Heart right ventricle (tissue), 16 donors: ENCODE data around the gene SATB1. TPM values are rescaled to one million over a fixed set of nuclear protein-coding genes. Genes with fewer than 3 reads are reported as not detected.
A peak's percentile ranks its signal among the peaks of the same experiment; 100 is the strongest.
"Not testable (repeated sequence)": the region's sequence is repeated elsewhere in the genome, so short reads cannot be mapped to it uniquely, and the experiment has no call there.

ENCODE experiments used
- ATAC-seq, 8 donors: fragments of 200-7000 bp; cut with Tn5 transposase; one replicate each; pipeline ENCODE4 v1.9.1; 2020; ENCODE audit warnings: mild to moderate bottlenecking in 8 of 8, moderate library complexity in 8 of 8, moderate number of reproducible peaks in 1 of 8
- DNase-seq, 2 donors: peaks; one replicate each; pipeline ENCODE4 v3.0.0-alpha.2; 2020
- H3K27ac ChIP-seq, 10 donors: fragments of 200-600 bp; sonication (generic) in 2 of 10; one replicate each; pipeline versions ENCODE4 v1.5.0 to v1.8.0; 2020 to 2022; ENCODE audit warnings: mild to moderate bottlenecking in 3 of 10
- H3K27me3 ChIP-seq, 7 donors: fragments of 200-600 bp; one replicate each; pipeline ENCODE4 v1.8.0; 2021 to 2022; ENCODE audit warnings: mild to moderate bottlenecking in 2 of 7
- H3K36me3 ChIP-seq, 9 donors: fragments of 200-600 bp; sonication (generic) in 1 of 9; one replicate each; pipeline versions ENCODE4 v1.5.0 to v1.8.0; 2020 to 2022; ENCODE audit warnings: mild to moderate bottlenecking in 2 of 9
- H3K4me1 ChIP-seq, 9 donors: fragments of 200-600 bp; sonication (generic) in 1 of 9; one replicate each; pipeline versions ENCODE4 v1.5.0 to v1.8.0; 2020 to 2022; ENCODE audit warnings: mild to moderate bottlenecking in 4 of 9
- H3K4me3 ChIP-seq, 10 donors: fragments of 200-600 bp; sonication (generic) in 2 of 10; one replicate each; pipeline versions ENCODE4 v1.5.0 to v1.8.0; 2020 to 2022; ENCODE audit warnings: mild to moderate bottlenecking in 7 of 10, moderate library complexity in 2 of 10
- H3K9me3 ChIP-seq, 11 donors: fragments of 200-600 bp in 10 of 11; sonication (generic) in 2 of 11; one replicate each; pipeline versions ENCODE4 v1.5.0 to v1.8.0; 2013 to 2022; ENCODE audit warnings: mild to moderate bottlenecking in 2 of 11, control low read depth in 1 of 11, moderate library complexity in 1 of 11
- WGBS, 2 donors: extraction: QIAGEN DNeasy Blood & Tissue Kit; methylation state at CpG; one replicate each; pipeline ENCODE4 v1.1.7; 2013; ENCODE audit warnings: inconsistent platforms in 1 of 2; 5-methylcytosine and 5-hydroxymethylcytosine counted together
- intact Hi-C, 10 donors: fragments of 100-400 bp; cut with DNase I; formaldehyde crosslinking; loops; one replicate each; pipeline versions ENCODE4 v1.11.1 to v1.14.2; 2022
- polyA plus RNA-seq, 2 donors: library from polyadenylated mRNA; stranded (reverse); fragments of 200-250 nt; gene quantifications; one replicate each; pipeline ENCODE4 v1.2.3, GENCODE V29; 2013
- total RNA-seq, 10 donors: library from RNA; stranded (reverse); fragmentation: NEBNext Ultra II Directional in 3 of 10; extraction: Animal tissue kit (Norgen Biotek cat#: 25700) in 3 of 10; gene quantifications; one replicate each; pipeline versions ENCODE4 v1.2.1 to v1.2.4, GENCODE V29; 2021 to 2023
- TF ChIP-seq, protein P1 (sequence below), 9 donors: fragments of 200-600 bp; sonication (generic) in 2 of 9; IDR thresholded peaks; one replicate each; pipeline versions ENCODE4 v1.5.0 to v1.8.0; 2021 to 2022; ENCODE audit warnings: antibody characterized with exemption in 9 of 9, mild to moderate bottlenecking in 5 of 9, moderate library complexity in 1 of 9
- donor health status: Arrhythmogenic right ventricular cardiomyopathy.
- donor health status: ischemic (EF 13 %, LVEDD 7.1; RV severe dilation, severe dysfunction).
- donor health status: healthy with polysubstance abuse.
- donor health status: DM: no; HTN: yes; CAD: no.
- donor health status: DM: no; HTN: no; CAD: no.
- donor health status: ischemic (EF 25% LVEDD 6.9; RV normal size, moderate dysfunction).
- donor health status: ischemic (EF 25% LVEDD 5.7; RV mildly dilated, moderate dysfunction).
- donor health status: healthy.
- donor health status: DM: yes; HTN: yes; CAD: no.
- donor health status: Ischemic cardiomyopathy.
- donor health status: ischemic (EF 35%, LVEDD 5.7; RV mildly dilated, moderate dysfunction).
- donor health status: nonischemic (EF 11% LVEDD 7.7; RV severe dilation, severe dysfunction).
- donor health status: DM: yes; HTN: yes; CAD: no.
- donor health status: PGD.
- donor health status: ischemic (EF 29% LVEDD 5.4; RV normal size, mild dysfunction).
- donor health status: nonischemic (EF 23%, LVEDD 6.1; RV moderate dilation, normal function).

The SATB1 gene
- total and polyA plus RNA-seq, 12 donors: 8.8 to 73.7 (median 49.5) TPM

DNA sequence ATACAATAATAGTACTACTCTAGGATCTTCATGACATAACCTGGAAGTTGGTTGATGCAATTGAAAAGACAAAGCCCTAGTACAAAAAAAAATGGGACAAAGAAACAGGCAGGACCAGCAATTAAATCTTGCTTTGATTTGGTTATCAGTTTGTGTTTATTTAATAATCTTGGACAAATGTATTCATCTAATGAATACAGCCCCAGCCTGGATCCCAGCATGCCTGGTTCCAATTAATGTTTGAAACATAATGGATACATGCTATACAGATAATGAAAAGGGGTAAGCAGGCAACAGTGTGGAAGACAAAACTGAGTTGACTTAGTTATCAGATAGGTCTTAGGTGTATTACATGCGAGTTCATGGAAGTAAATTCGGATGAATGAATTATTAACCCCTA lies 29.6 kb upstream of the SATB1 start:
- DNase-seq (no peak), ATAC-seq (no peak)
- Histone ChIP-seq H3K27ac (no peak overlapping the region), H3K4me3 (no peak overlapping the region), H3K27me3 (peaks cover 0 to 21% (median 0%) of the 10 kb centered on the region in 7 donors), H3K4me1 (no peaks in the 10 kb centered on the region), H3K9me3 (peaks cover 0 to 6% (median under 1%) of the 10 kb centered on the region in 11 donors), H3K36me3 (no peaks in the 10 kb centered on the region)
- whole genome bisulfite sequencing, 2 donors: 88 to 91% methylated on average over 2 of the region's 2 CpGs
- TF ChIP-seq, protein P1, sequence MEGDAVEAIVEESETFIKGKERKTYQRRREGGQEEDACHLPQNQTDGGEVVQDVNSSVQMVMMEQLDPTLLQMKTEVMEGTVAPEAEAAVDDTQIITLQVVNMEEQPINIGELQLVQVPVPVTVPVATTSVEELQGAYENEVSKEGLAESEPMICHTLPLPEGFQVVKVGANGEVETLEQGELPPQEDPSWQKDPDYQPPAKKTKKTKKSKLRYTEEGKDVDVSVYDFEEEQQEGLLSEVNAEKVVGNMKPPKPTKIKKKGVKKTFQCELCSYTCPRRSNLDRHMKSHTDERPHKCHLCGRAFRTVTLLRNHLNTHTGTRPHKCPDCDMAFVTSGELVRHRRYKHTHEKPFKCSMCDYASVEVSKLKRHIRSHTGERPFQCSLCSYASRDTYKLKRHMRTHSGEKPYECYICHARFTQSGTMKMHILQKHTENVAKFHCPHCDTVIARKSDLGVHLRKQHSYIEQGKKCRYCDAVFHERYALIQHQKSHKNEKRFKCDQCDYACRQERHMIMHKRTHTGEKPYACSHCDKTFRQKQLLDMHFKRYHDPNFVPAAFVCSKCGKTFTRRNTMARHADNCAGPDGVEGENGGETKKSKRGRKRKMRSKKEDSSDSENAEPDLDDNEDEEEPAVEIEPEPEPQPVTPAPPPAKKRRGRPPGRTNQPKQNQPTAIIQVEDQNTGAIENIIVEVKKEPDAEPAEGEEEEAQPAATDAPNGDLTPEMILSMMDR (IDR thresholded peaks at IDR 0.05): no peak
- intact Hi-C loops: no loop called here

- DNase-seq, intact Hi-C loops, ATAC-seq, H3K36me3 ChIP-seq, H3K27ac ChIP-seq, H3K4me3 ChIP-seq: not testable (repeated sequence)
- peaks cover 0 to 21% (median 7%) of the 10 kb centered on the region in 11 donors for H3K9me3 ChIP-seq
- H3K27me3 ChIP-seq: peaks cover 0 to 31% (median 8%) of the 10 kb centered on the region in 7 donors
- H3K4me1 ChIP-seq: peaks cover 0 to 14% (median 5%) of the 10 kb centered on the region in 9 donors
- 94 to 99% methylated on average over 6 of the region's 6 CpGs for WGBS, 2 donors
Measured at GRCh38 chr3:18449618-18450017, 24.5 kb upstream of the SATB1 start.

DNA sequence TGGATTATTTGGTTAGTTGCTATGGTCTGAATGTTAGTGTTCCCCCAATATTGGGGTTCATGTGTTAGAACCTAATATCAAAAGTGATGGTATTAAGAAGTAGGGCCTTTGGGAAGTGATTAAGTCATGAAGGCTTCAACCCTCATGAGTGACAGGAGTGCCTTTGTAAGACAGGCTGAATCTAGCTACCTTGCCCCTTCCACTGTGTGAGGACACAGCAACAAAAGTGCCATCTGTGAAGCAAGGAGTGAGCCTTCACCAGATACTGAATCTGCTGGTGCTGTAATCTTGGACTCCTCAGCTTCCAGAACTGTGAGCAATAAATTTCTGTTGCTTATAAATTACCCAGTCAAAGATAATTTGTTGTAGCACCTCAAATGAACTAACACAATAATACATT lies 22.6 kb upstream of the SATB1 start:
- Histone ChIP-seq H3K9me3 (peaks cover 0 to 21% (median 7%) of the 10 kb centered on the region in 11 donors), H3K27me3 (peaks cover 0 to 46% (median 20%) of the 10 kb centered on the region in 7 donors), H3K4me1 (peaks cover 0 to 30% (median 18%) of the 10 kb centered on the region in 9 donors), H3K36me3 (no peaks in the 10 kb centered on the region), H3K4me3 (no peak overlapping the region), H3K27ac (no peak overlapping the region)
- no peak for ATAC-seq
- intact Hi-C loops: no loop called here
- no peak for DNase-seq
- TF ChIP-seq, protein P1 (IDR thresholded peaks at IDR 0.05): no peak

GRCh38 chr3:18446149-18446825 lies 21.1 kb upstream of the SATB1 start:
- peaks cover 0 to 21% (median 7%) of the 10 kb centered on the region in 11 donors for H3K9me3 ChIP-seq
- TF ChIP-seq, protein P1 (IDR thresholded peaks at IDR 0.05): no peak
- no peaks in the 10 kb centered on the region for H3K36me3 ChIP-seq
- peaks cover 0 to 30% (median 18%) of the 10 kb centered on the region in 9 donors for H3K4me1 ChIP-seq
- intact Hi-C loops: no loop called here
- H3K27ac ChIP-seq: peak overlapping the region in 1 of 10 donors; percentile 36
- peaks cover 0 to 54% (median 24%) of the 10 kb centered on the region in 7 donors for H3K27me3 ChIP-seq
- 22 to 24% methylated on average over 7 of the region's 7 CpGs for WGBS, 2 donors
- peak overlapping the region in 3 of 10 donors; percentile 58 to 66 (median 59) for H3K4me3 ChIP-seq
- no peak for DNase-seq
- ATAC-seq: no peak
